ENCODE data around the gene MORC1.
"Not testable (repeated sequence)": the region's sequence is repeated elsewhere in the genome, so short reads cannot be mapped to it uniquely, and the experiment has no call there.

Gene MORC1

DNA sequence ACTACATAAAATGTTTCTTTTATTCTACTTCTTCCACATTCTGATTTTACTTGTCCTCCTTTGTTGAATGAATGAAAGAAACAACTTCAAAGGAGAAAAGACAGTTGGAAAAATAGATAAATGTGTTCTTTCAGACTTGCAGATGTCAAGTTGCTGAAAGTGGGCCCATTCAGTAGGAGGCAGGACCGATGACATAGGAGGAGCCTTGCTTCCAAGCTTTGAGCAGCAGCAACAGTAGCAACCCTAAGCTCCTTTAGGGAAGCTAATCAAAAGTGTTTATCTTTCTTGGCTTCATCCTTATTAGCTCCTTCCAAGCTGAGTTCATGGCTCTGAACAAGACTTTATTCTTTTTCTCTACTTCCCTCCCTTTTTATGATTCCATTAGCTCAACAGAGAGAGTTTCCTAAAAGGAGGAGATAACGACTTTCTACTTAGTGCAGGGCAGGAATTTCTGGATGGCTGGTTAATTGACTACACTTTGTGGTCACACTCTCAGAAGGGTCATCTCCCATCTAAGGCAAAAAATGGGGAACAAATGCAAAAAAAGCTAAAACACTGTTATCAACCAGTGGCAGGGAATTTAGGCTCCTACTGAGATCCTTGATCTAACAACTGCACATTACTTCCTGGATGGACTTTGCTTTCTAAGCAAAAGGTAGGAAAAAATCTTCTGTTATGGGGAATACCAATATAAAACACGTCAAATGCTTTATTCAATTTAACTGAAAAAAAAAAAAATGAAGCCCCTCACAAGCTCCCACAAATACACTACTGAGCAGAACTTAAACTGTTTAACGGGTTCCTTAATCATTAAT is 4.8 kb downstream of the MORC1 start:
- in situ Hi-C loops (cut with MboI; ENCODE audit: low sequenced_read_pairs), result no loop called here

DNA sequence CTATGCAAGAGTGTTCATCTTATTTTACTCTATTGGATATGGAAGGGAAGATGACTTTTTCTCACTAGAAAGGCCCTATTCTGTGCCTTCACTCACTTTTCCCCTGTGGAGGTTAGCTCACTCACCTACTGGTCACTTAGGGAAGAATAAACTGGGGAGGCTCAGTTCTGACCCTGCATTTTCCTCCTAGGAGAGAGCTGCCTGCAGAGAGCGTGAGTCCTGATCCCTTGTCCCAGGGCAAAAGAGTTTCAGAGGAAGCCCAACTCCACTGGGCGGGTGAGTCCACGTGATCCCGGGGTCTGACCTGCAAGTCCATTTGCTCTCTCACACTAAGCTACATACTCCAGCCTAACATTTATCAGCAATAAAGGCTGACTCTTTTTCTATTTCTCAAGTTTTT is 8.4 kb downstream of the MORC1 start:
- in situ Hi-C loops (cut with MboI; ENCODE audit: low sequenced_read_pairs), result no loop called here

DNA sequence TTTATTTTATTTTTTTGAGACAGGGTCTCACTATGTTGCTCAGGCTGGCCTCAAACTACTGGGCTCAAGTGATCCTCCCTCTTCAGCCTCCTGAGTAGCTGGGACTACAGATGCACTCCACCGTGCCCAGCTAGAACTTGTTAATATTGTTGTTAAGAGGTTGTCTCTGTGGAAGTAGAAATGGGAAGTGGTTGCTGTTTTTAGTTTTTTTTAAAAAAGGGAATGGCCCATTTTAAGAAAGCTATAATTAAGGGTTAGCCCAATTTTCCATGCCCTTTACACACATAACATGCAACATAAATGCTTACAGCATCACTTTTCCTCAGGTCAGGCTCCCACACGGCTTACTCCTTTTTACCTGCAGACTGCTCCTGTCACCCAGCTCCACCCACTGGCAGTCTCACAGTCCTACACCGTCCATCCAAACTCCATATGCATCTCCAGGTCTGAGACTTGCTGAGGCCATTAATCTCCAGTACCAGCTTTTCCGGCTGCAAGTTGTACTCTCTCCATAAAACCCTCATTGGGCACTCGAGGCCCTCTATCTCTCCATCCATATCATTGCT is 19.8 kb downstream of the MORC1 start:
- in situ Hi-C loops (cut with MboI; ENCODE audit: low sequenced_read_pairs), result no loop called here

DNA sequence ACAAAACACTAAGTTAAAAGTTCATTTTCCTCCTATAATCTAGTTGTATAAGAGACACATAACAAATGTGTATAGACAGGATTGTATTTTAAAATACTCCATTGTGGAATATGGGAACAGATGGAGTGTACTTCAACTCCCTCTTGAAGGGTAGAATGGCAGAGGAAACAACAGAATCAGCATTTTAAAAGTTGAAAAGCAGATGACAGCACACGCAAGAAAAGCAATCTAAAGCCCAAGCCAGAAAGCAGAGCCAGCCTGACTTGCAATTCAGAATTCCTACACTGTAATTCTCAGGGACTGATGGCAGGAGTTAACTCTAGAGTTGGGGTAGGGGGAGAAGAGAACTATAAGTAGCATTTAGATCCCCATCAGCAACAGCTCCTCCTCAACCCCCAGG is 22.8 kb downstream of the MORC1 start:
- in situ Hi-C loops (cut with MboI; ENCODE audit: low sequenced_read_pairs), result no loop called here

DNA sequence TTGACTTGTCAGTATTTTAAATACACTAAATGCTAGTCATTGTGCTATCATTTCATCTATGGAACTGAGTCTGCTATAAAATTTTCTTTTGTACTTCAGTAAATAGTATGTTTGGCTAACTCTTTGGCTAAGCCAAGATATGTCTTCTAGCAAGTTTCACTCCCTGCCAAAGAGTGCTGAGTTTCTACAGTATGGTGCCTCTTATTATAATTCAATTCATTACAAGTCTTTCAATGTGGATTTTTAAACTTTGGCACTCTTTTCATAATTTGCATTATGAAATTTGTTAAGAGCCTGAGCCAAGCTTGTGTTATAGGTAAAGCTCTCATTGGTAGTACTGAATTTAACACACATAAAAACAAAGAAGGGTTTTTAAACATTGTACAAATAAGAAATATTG is 24.4 kb downstream of the MORC1 start:
- in situ Hi-C loops (cut with MboI; ENCODE audit: low sequenced_read_pairs), result no loop called here

DNA sequence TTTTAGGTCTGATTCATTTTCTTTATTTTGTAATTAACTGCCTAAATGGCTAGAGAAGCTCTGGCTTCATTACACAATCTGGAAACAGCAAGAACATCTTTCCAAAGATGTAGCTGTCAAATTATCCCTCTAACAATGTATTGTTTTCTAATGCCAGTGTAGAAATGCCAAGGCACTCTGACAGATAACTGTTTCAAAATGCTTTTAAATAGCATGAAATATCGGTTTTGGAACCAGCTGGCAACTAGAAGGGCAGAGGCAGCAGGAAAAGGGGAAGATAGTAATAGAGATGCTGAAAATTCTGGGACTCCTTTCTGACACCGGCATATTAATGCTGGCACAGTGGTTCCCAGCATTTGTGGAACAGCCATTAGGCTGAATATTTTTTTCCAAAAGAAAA is 26.1 kb downstream of the MORC1 start:
- in situ Hi-C loops (cut with MboI; ENCODE audit: low sequenced_read_pairs), result no loop called here

DNA sequence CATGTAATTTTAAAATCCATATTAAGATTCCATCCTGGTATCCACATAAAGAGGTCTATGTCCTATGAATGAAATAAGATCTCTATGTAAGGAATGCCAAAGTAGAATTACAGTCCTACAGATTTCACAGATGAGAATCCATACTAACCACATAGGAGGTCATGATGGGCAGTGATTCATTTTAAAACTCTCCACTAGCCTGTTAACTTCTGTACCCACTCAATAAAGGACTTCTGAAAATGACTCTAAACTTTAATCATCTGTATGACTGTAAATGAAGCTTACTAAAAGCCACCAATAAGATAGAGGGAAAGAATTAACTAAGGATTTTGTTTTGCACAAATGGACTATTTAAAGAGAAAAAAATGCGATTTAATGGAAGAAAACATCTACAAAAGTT is 28.7 kb downstream of the MORC1 start:
- in situ Hi-C loops (cut with MboI; ENCODE audit: low sequenced_read_pairs), result no loop called here

DNA sequence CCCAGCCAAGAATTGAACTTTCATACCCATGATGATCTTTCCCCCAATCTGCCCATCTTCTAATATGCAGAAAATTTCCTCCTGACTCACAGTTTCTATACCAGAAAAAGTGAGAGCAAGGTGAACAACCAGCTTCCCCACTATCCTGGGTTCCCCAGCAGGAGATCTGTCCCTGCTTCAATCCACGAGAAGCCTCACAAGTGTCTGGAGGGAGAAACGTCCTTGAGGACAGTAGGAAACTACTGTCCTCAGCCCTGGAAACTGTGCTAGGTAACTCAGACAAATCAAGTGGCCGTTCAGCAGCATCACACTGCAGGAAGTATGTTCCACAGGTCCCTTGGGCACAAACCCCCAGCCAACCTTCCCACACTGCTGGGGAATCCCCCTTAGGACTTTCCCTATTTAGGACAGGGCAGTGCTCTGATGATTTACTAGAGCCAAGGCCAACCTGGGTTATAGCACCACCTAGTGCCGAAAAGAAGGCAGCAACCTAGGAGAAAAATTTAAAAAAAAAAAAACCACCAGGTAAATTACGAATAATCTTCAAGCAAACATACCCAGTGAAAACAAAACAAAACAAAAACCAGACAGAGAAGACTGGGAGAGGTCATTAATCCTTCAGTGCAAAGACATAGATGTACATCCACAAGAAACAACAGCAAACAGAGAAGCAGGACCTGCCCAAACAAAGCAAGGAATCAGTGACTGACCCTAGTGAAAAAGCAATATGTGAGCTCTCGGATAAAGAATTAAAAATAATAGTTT is 36.0 kb downstream of the MORC1 start:
- in situ Hi-C loops (cut with MboI; ENCODE audit: low sequenced_read_pairs), result no loop called here

DNA sequence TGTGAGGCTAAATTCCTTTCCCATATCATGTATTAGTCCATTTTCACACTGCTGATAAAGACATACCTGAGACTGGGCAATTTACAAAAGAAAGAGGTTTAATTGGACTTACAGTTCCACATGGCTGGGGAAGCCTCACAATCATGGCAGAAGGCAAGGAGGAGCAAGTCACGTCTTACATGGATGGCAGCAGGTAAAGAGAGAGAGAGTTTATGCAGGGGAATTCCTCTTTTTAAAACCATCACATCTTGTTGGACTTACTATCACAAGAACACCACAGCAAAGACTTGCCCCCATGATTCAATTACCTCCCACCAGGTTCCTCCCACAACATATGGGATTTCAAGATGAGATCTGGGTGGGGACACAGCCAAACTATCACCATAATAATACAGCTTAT is 37.8 kb downstream of the MORC1 start:
- in situ Hi-C loops (cut with MboI; ENCODE audit: low sequenced_read_pairs), result not testable (repeated sequence)

DNA sequence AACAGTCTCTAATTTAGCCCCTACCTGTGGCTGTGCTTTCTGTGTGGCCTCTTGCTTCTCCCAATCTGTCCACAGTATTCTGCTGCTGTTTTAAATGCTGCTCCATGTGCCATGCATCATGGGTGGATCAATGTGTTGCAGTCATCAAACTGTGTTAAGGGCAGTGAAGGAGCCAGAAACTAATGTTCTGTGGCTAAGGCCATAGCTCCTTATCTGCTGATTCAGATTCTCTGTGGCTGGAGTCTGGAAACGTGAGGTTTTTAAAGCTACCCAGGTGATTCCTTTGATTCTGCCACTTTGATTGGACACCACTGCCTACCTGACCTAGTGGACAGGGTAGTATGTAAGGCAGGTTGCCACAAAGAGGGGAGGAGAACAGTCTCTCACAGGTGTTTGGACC is 44.8 kb downstream of the MORC1 start:
- in situ Hi-C loops (cut with MboI; ENCODE audit: low sequenced_read_pairs), result no loop called here

DNA sequence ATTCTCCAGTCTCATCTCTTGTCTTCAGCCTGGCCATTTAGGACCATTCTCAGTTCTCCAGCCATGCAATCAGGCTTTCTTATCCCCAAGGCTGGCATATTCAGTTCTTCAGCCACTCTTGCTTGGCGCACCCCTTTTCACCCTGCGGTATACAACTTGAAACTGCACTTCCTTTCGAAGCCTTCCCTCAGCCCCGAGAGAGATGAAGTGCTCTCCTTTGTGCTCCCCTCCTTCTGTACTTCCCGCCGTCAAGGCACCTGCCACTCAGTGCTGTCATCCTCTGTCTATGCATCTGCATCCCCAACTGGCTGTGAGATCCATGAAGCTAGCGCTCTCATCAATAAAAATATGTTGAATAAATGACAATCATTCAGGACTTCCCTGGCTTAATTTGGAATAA is 45.7 kb downstream of the MORC1 start:
- in situ Hi-C loops (cut with MboI; ENCODE audit: low sequenced_read_pairs), result no loop called here

DNA sequence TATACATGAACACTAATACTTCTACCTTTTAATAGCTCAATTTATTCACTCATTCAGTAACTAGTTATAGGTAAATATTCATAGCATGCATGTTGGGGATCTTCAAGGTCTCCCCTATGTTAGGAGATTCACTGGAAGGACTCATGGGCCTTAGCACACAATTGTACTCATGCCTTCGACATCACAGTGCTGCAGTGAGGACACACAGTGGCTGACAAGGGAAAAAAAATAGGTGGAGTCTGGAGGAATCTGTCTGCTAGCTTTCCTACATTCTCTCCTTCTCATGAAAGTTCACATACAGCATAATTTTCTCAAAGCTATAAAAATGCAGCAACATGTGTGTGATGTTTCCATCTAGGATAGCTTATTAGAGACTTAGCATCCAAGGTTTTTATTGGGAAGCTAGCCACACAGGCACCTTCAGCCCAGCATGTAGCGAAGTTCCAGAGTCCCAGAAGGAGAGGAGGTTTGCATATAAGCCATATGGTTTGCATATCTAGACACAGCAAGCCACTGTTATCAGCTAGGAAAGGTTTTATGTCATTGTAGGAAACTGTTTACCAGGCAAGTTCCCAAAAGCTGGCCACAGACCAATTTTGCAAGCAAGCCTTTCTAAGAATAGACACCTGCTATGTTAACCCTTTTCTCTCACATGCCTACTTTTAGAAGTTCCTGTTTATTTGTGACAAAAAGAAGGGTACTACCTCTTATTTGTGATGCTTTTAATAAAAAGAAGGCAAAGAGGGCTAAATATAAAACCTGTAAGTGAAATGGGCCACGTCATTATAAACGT is 46.4 kb downstream of the MORC1 start:
- in situ Hi-C loops (cut with MboI; ENCODE audit: low sequenced_read_pairs), result no loop called here

DNA sequence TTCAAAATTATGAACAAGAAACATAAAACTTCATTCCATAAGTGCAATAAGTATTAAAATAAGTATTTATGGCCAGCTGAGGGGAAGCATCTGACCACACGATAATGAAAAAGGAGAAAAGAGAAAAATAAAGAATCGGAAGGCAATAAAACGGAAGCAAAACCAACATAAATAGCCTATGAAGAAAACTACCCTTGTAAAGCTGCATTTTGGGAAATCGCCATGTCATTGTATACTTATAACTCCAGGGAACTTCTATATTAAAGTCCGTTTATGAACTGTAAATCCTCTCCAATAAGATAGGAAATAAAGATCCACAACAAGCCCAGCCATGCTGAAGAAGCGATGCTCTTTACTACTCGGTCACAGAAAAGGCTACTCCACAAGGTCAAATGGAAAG is 47.7 kb downstream of the MORC1 start:
- in situ Hi-C loops (cut with MboI; ENCODE audit: low sequenced_read_pairs), result no loop called here

DNA sequence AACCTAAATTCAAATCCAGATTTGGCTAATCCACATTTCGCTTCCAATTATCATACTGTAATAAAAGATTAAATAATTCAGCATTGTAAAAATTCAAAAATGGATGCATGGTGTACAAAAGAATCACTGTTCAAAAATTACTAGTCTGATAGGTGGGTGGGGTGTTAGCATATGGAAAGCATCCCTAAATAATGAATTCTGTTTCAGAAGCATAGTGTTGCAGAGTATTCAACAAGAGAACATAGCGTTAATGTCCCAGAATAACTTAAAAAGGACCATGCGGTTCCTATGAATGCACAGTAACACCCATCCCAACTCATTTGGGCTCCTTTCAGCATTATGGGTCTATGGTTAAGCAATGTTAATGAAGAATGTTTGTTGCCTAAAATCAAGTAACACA is 51.1 kb downstream of the MORC1 start:
- in situ Hi-C loops (cut with MboI; ENCODE audit: low sequenced_read_pairs), result no loop called here

DNA sequence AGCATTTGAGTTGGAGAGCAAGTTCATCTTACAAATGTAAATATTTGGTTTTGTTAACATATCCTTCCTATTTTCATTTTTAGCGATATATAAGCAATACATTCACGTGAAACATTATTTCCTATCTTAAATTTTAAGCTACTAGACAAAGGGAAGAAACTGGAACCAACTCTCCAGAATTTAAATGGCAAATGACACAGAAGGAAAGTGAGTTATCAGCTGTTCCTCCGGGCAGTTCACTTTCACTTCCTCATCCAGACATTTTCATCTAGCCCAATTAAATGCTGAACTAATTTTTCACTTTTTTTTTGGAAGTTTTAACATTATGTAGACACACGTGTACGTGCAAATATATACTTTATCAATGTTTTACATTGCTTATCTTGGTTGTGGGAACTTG is 58.7 kb downstream of the MORC1 start:
- in situ Hi-C loops (cut with MboI; ENCODE audit: low sequenced_read_pairs), result no loop called here

DNA sequence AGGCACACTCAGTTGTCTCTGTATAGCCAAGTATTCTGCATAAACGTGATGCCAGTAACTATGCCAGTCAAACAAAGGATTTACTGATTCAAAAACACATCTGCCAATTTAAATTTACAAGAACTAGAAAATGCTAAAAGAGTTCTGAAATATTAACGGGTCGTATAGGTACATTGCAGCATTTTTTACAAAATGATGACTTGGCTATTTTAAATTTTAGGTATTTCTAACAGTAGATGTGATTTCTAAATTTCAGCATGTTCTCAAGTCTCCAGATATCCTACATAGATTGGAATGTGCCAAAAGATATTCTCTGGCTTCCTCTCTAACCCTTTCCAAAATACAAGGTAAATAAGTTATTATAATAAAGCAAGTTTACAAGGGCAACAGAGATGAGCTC is 60.3 kb downstream of the MORC1 start:
- in situ Hi-C loops (cut with MboI; ENCODE audit: low sequenced_read_pairs), result no loop called here

DNA sequence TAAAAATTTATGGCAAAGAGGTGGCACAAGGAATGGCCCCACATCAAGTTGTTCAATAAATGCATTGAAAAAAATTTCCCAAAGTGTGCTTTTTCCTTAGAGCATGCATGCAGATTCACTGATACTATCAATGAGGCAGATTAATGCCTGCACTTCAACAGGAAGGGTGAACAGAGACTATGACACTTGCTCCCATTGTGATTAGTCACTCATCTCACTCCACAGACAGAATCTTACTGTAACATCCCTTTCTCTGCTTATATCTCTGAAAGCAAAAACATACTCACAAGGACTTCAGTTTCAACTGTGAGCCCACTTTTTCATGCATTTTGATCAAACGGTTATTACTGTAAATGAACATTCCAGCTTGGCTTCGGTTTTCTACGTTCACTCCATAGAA is 60.9 kb downstream of the MORC1 start:
- in situ Hi-C loops (cut with MboI; ENCODE audit: low sequenced_read_pairs), result no loop called here

DNA sequence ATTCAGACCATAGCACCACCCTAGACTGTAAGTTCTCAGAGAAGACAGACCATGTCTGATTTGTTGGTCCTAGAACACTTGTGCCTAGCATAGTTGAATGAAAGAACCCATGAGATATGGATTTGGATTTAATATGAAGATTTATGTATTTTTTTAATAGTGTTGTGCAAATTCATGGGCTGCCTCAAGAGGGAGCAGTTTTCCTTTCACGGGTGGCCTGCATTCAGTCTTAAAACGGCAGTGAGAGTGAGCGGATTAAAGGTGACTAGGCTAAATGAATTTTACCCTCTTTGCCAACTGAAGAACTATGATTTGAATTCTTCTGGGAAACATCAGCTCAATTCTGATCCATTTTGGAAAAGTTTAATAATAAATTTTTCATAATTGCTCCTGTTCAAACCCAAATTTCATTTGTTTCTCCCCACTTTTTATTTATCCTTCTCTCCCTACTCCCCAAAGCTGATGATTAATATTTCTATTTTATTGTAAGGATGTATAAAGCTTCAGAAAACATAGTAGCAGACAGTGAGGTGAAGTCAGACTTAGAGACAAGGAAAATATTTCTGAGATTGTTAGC is 67.3 kb downstream of the MORC1 start:
- in situ Hi-C loops (cut with MboI; ENCODE audit: low sequenced_read_pairs), result no loop called here

DNA sequence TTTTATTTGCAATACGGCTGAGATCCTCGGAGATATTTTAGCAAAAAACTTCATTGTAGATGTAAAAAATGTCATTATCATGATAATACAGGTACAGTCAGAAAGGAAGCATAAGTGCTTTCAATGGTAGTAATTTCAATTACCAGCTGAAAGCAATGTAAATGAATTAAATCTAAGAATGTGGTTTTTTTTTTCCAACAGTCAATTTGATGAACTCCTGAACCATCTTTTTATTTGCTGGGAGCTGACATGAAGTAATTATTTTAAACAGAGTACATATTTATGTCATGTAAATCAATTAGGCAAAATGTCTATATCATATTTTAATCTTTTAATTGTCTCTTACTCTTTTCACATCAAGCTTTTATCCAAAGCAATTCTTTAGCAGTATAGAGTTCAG is 70.6 kb downstream of the MORC1 start:
- in situ Hi-C loops (cut with MboI; ENCODE audit: low sequenced_read_pairs), result no loop called here

DNA sequence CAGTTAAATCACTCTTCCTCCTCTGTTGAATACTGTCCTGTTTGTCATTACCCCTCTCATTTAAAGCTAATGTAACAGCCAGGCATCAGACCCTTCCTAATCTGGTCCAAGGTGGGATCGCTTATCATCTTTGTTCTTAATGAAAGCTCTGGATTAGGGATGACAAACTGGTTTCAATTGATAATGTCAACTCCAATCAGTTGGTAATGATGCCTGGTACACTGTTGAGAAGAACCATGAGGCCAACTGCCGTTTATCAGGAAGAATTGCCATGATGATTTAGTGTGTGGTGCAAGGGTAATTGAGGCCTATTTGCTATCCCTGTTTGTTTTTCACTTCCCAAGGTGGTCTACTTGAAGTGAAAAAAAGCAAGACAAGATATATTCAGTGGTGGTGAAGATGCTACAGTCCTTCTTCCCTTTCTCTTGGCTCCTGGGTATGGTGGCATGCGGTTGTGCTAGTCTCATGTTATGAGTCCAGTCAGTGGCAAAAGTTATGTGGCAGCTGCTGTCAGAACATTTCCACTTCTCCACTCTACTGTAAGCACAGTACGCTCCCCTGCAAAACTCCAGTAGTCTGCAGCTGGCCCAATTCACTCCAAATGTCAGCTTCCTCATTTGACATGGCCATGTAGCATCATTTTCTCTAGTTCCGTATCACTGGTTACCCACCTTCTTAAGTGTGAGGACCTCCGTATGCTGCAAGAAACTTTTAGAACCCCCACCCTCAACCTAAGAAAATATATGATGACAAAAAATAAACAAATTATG is 72.5 kb downstream of the MORC1 start:
- in situ Hi-C loops (cut with MboI; ENCODE audit: low sequenced_read_pairs), result no loop called here
